Measurements from ENCODE around the gene EZR.
"Not testable (repeated sequence)": the region's sequence is repeated elsewhere in the genome, so short reads cannot be mapped to it uniquely, and the experiment has no call there.

The EZR gene

GRCh38 chr6:158797331-158798310, 21.5 kb downstream of the EZR start:
- DNase-seq (ENCODE audit: low read depth): no peak

DNA sequence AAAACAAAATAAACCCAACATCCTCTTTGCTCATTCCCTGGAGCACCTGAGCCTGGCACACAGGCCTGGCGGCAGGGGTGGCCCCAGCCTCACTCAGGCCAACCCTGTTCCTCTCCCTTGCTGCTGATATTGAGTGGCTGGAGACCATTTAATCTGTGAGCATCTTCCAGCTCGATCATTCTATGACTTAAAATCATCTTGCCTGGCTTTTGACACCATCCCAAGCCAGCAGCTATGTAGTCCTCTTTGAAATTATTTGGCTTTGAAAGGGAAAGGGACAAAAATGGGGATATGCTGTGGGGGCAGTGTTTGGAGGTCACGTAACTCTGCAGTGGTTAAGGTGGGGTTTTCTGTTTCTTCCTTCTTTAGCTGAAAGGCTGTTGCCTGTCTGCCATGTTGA, 22.8 kb downstream of the EZR start:
- no peak for DNase-seq (ENCODE audit: low read depth)

DNA sequence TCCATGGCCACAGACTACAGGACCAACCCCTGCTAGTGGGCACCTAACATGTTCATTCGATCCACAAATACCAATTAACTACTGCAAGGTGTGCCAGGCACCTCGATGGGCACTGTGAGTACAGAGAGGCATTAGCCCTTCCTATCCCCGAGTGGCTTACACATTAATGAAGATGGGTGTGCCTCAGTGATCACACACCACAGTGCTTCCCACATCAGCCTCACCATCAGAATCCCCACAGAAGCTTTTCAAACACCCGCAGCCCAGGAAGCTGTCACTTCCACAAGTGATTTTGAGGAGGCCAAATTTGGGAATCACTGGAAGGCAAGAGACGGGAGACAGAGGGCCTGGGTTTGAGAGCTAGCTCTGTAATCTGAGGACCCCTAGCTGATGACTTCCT, 23.7 kb downstream of the EZR start:
- no peak for DNase-seq (ENCODE audit: low read depth)

DNA sequence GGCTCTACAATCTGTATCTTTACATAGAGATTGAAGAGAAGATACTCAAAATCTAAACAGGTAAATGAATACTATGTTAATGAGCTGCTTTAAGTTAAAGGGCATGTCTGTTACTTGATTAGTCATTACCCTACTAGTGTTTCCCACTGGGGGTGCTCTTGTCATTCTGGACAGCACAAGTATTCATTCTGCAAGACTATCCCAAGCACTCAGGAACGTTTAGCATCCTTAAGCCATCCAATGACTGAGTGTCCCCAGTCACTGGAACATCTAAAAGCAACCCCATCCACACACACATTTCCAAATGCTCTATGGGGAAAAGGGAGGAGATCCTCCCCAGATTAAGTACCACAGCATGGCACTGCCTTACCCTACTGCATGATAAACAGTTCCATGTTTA, 25.7 kb downstream of the EZR start:
- DNase-seq (ENCODE audit: low read depth): no peak

GRCh38 chr6:158792505-158792904, 26.7 kb downstream of the EZR start:
- DNase-seq (ENCODE audit: low read depth): not testable (repeated sequence)

DNA sequence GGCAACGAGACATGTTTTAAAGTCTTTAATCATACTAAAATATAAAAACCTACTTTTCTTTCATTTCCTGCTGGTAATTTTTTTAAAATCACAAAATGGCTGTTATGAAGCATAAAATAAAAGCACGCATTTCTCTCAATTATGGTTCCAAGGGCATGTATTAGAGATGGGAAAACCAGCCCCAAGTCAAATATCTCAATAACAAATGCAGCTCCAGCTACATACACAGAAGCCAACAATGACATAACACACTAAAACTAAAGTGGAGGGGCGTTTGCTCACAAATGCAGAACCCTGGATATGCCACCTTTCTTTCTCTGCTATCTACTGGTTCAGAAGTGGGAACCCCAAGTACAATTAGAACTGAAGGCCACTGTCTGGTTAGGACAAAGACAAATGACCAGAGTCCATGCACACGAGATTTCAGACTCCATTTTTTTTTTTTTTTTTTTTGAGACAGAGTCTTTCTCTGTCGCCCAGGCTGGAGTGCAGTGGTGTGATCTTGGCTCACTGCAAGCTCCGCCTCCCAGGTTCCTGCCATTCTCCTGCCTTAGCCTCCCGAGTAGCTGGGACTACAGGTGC, 27.8 kb downstream of the EZR start:
- DNase-seq (ENCODE audit: low read depth): no peak

DNA sequence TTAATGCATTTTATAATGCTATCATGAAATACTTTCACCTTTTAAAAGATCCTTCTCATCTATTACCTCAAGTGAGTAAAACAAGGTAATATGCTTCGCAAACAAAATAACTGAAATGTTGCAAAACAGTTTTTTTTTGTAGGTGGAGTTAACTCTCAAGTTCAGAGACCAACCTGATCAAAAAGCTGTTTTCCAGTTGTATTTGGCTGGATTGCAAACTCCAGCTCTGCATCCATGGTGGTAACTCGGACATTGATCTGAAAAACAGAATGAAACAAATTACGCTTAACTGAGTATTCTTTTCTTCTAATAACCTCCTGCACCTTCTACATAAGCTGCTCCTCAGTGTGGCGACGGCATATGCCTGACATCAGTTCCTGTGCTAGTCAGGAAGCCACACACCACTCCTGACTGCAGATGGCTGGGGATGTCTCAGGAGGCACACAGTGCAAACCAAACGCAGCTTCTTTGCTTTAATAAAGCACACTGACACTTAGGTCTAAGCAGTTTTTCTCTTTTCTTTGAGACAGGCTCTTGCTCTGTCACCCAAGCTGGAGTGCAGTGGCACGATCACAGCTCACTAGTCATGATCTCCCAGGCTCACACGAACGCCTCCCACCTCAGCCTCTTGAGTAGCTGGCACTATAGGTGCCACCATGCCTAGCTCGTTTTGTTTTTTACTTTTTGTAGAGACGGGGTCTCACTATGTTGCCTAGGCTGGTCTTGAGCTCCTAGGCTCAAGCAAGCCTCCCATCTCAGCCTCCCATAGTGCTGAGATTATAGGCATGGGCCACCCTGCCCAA, 29.9 kb downstream of the EZR start:
- no peak for DNase-seq (ENCODE audit: low read depth)

DNA sequence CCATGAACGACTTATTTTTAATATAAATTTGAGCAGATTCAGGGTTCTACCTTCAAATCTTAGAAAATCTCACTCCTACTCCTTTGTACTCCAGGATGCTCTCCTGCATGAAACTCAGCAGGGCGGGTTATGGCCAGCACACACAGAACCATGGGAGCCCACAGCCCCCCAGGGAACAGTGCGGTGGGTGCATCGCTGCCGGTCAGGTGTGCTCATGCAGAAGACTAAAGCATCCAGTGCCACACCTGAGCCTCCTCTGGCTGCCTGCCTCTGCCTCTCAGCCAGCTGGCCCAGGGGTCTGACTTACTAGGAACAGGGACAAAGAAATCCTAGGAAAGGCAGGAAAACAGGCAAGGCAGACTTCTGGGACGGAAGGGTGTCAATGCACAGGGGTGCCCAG, 31.8 kb downstream of the EZR start:
- DNase-seq (ENCODE audit: low read depth): no peak

GRCh38 chr6:158786645-158787304, 32.4 kb downstream of the EZR start:
- DNase-seq (ENCODE audit: low read depth): no peak

- DNase-seq (ENCODE audit: low read depth): no peak
These were observed 34.1 kb downstream of the EZR start for GRCh38 chr6:158785036-158785435.

DNA sequence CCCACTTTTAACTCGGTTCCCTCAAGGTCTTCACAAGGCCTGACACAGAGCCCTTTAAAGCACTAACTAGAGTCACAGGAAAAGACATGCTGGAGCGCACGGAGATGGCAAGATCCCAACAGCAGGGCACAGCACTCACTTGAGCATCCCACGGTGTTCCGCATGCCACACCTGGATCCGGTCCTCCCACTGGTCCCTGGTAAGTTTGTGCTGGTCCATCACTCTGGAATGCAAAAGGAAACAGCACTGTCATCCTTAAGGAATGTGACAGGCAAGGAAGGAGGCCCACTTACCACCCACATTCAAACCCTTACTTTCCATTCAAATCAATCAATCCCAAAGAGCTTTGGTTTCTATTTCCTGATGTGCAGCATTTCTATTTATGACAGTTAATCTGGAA, 34.7 kb downstream of the EZR start:
- DNase-seq (ENCODE audit: low read depth): no peak

- DNase-seq (ENCODE audit: low read depth): no peak
These were observed 35.3 kb downstream of the EZR start for GRCh38 chr6:158783851-158784250.

- no peak for DNase-seq (ENCODE audit: low read depth)
These were observed 36.1 kb downstream of the EZR start for GRCh38 chr6:158783167-158783450.

- no peak for DNase-seq (ENCODE audit: low read depth)
These were observed 36.6 kb downstream of the EZR start for GRCh38 chr6:158782432-158783166.

DNA sequence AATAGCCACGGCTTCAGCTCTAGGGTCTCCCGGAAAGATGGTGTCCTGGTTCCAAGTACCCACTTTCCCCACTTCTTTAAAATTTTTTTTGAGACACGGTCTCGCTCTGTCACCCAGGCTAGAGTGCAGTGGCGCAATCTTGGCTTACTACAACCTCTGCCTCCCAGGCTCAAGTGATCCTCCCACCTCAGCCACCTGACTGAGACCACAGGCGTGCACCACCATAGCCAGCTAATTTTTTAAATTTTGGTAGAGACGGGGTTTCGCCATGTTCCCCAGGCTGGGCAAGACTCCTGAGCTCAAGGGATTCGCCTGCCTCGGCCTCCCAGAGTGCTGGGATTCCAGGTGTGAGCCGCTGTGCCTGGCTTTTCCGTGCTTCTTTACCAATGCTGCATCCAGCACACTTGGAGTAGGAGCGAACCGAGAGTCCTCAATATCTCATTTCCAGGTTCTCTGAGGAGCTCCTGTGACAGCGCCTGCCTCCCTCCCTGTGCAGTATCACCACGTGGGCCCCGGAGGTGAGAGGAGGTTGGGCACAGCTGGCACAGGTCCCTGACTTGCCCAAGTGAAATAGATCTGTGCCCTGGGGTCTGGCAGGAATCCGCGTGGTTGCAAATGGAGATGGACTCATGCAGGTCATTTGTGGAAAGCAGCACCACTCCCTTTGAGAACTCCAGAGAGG, 37.3 kb downstream of the EZR start:
- no peak for DNase-seq (ENCODE audit: low read depth)

DNA sequence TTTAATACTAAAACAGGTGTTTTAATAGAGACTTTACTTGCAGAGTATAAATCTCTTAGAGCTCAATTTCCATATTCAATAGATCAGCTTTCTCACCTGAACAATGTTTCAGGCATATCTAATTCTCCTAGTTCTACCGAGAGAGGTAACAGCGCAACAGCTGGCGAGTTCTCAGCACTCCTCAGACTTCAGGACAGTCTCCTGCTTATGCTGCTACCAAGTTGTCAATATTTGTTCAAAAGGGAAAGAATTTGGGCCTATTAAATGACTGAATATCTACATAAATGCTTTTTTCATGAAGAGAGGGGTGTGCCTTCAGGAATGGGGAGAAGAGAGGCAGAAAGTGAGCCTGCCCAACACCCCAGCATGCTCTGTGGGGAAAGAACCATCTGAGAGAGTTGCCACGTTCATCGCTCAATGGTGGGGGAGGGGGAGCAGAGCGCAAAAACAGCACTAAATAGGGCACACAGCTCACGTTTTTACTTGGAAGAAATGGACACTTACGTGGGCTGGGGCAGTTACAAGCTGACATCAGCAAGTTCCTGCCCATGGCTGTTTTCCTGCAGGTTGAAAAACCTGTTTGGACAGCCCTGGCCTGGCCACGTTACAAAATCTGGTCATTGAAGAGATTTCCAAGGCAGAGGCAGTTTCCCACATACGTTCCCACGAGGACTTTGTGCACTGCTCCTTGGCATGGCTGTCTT, 38.0 kb downstream of the EZR start:
- no peak for DNase-seq (ENCODE audit: low read depth)

GRCh38 chr6:158780246-158780884, 38.8 kb downstream of the EZR start:
- DNase-seq (ENCODE audit: low read depth): no peak

DNA sequence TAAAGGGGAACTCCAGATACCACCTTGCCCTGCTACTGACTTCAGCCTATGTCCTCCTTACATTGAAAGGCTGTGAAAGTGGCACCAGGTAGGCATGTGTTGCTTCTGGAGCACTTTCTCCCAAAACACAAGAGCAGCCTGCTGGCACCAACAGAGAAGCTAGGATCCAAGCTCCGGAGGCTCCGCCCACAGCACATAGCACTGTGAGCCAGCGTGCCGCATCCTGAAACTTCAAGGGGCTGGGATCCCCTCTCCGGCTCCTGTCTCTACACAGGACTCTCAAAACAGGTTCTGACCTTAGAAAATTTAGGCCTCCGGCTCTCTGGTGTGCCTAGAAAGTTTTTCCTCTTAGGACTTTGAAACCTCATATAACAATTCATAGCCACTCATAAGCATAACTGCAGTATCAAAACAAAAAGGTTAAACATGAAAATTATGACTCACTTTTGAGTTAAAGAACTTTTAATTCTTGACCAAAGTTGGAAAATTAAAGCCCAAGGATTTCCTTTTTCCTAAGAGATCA, 41.1 kb downstream of the EZR start:
- no peak for DNase-seq (ENCODE audit: low read depth)

DNA sequence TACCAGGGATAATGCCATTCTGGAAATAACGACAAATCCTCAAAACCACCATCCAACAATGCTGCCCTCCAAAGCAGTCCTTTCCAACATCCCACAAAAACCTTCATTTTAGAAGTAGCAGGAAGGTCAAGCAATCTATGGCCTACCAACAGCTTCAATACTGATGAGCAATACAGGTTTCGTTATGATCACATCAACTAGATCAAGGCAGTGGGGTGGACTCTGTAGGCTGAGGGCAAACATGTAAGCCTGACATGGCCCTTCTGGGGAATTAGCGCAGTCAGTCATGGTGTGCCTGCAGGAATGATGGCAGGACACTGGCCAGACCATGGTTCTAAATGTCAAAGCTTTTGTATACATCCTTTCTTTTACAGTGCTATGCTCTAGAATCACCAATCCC, 41.7 kb downstream of the EZR start:
- no peak for DNase-seq (ENCODE audit: low read depth)

DNA sequence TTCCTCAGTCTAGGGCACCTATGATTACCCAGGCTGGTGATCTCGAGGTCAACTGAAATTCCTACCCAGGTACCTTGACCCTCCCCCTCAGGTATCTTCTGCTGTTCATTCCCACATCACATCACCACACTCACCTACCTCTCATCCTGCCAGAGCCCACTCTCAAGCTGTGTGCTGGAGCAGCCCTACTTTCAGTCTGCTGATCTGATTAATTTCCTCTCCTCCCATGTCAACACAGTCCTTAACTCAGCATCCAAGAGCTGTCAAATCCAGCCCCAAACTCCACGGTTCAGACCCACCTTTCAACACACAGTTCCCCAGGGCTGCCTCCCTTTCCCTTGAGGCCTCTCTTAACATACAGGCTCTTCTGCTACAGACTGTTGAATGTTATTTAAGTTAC, 42.4 kb downstream of the EZR start:
- DNase-seq (ENCODE audit: low read depth): no peak

Data from activated T-cell treated with anti-CD3 and anti-CD28 coated beads for 24 hours (primary cell).